Right atrium auricular region (tissue), 2 donors: ENCODE measurements around the gene PPT2. TPM values are rescaled to one million over a fixed set of nuclear protein-coding genes. Genes with fewer than 3 reads are reported as not detected.

Source experiments
- DNase-seq: peaks from one replicate; pipeline ENCODE4 v3.0.0-alpha.2; 2019; ENCODE audit warnings: low spot score
- H3K27ac ChIP-seq, 2 donors: fragments of 200-600 bp; sonication (generic); 1 replicate in 1 of 2; 2 replicates in 1 of 2; pipeline ENCODE4 v1.5.1; 2016 to 2019
- H3K27me3 ChIP-seq, 2 donors: fragments of 200-600 bp; sonication (generic); one replicate each; pipeline versions ENCODE4 v1.5.1 to v1.6.0; 2017 to 2019
- H3K36me3 ChIP-seq: fragments of 200-600 bp; sonication (generic); one replicate; pipeline ENCODE4 v1.5.1; 2016
- H3K4me1 ChIP-seq, 2 donors: fragments of 200-600 bp; sonication (generic); one replicate each; pipeline versions ENCODE4 v1.5.1 to v1.6.0; 2017 to 2019
- H3K4me3 ChIP-seq, 2 donors: fragments of 200-600 bp; sonication (generic); 1 replicate in 1 of 2; 2 replicates in 1 of 2; pipeline ENCODE4 v1.5.1; 2017 to 2019; ENCODE audit warnings: mild to moderate bottlenecking in 1 of 2, moderate library complexity in 1 of 2
- H3K9me3 ChIP-seq, 2 donors: fragments of 200-600 bp; sonication (generic); one replicate each; pipeline ENCODE4 v1.5.1; 2019
- CTCF ChIP-seq, 2 donors: fragments of 200-600 bp; sonication (generic); IDR thresholded peaks; one replicate each; pipeline ENCODE4 v1.5.1; 2019; ENCODE audit warnings: antibody characterized with exemption in 2 of 2
- total RNA-seq, 2 donors: library from RNA; depleted of rRNA; stranded (reverse); fragments of >200 nt; gene quantifications; one replicate each; pipeline ENCODE4 v1.1.0, GENCODE V29; 2016

PPT2 gene
- total RNA-seq, 2 donors from 2014 or later, result 19.5 to 27.0 TPM

- Histone ChIP-seq H3K36me3 (no peaks in the 10 kb centered on the region), H3K27ac (no peak overlapping the region), H3K4me3 (no peak overlapping the region), H3K9me3 (no peaks in the 10 kb centered on the region), H3K4me1 (peaks cover 0 to 4% of the 10 kb centered on the region in 2 donors), H3K27me3 (no peaks in the 10 kb centered on the region)
- no peak for TF ChIP-seq CTCF (IDR thresholded peaks at IDR 0.05)
- no peak for DNase-seq
These were observed 7.3 kb upstream of the PPT2 start for GRCh38 chr6:32146687-32147086.

- no peaks in the 10 kb centered on the region for H3K9me3 ChIP-seq
- no peaks in the 10 kb centered on the region for H3K36me3 ChIP-seq
- TF ChIP-seq CTCF (IDR thresholded peaks at IDR 0.05), result no peak
- DNase-seq, result no peak
- no peak overlapping the region for H3K4me3 ChIP-seq
- peaks cover 0 to 11% of the 10 kb centered on the region in 2 donors for H3K4me1 ChIP-seq
- no peaks in the 10 kb centered on the region for H3K27me3 ChIP-seq
- no peak overlapping the region for H3K27ac ChIP-seq
These were observed 6.4 kb upstream of the PPT2 start for GRCh38 chr6:32147401-32148132.

GRCh38 chr6:32148289-32149091 lies 5.5 kb upstream of the PPT2 start:
- H3K4me1 ChIP-seq, result peaks cover 0 to 20% of the 10 kb centered on the region in 2 donors
- H3K27me3 ChIP-seq, result no peaks in the 10 kb centered on the region
- H3K4me3 ChIP-seq, result peak overlapping the region; percentile 30 to 41
- peak; percentile 78 for DNase-seq
- no peaks in the 10 kb centered on the region for H3K36me3 ChIP-seq
- TF ChIP-seq CTCF (IDR thresholded peaks at IDR 0.05), result peak in 1 of 2 donors; percentile 40
- H3K9me3 ChIP-seq, result no peaks in the 10 kb centered on the region
- H3K27ac ChIP-seq, result no peak overlapping the region

- Histone ChIP-seq H3K4me1 (peaks cover 0 to 23% of the 10 kb centered on the region in 2 donors), H3K36me3 (no peaks in the 10 kb centered on the region), H3K27me3 (no peaks in the 10 kb centered on the region), H3K9me3 (no peaks in the 10 kb centered on the region), H3K4me3 (peak overlapping the region; percentile 30 to 41), H3K27ac (no peak overlapping the region)
- no peak for TF ChIP-seq CTCF (IDR thresholded peaks at IDR 0.05)
- no peak for DNase-seq
These were observed 4.7 kb upstream of the PPT2 start for GRCh38 chr6:32149092-32149755.

- Histone ChIP-seq H3K27me3 (no peaks in the 10 kb centered on the region), H3K36me3 (no peaks in the 10 kb centered on the region), H3K4me1 (peaks cover 0 to 31% of the 10 kb centered on the region in 2 donors), H3K4me3 (peak overlapping the region in 1 of 2 donors; percentile 15), H3K9me3 (no peaks in the 10 kb centered on the region), H3K27ac (no peak overlapping the region)
- DNase-seq, result no peak
- no peak for TF ChIP-seq CTCF (IDR thresholded peaks at IDR 0.05)
These were observed 3.7 kb upstream of the PPT2 start for GRCh38 chr6:32149932-32150870.
